Mucosa of rectum (tissue), 2 donors: ENCODE data around the gene ANKRD42.
A peak's percentile ranks its signal among the peaks of the same experiment; 100 is the strongest.

ENCODE experiments used
- H3K27ac ChIP-seq, 2 donors: one replicate each; pipeline ENCODE4 v1.7.0; 2013; ENCODE audit warnings: inconsistent platforms in 2 of 2, low read depth in 2 of 2, low read length in 2 of 2
- H3K27me3 ChIP-seq, 2 donors: one replicate each; pipeline ENCODE4 v1.7.0; 2013; ENCODE audit warnings: low read length in 2 of 2; ENCODE audit not compliant: control insufficient read depth in 2 of 2, insufficient read depth in 2 of 2
- H3K36me3 ChIP-seq, 2 donors: one replicate each; pipeline ENCODE4 v1.7.0; 2013; ENCODE audit warnings: low read length in 2 of 2; ENCODE audit not compliant: control insufficient read depth in 2 of 2, insufficient read depth in 2 of 2
- H3K4me1 ChIP-seq, 2 donors: one replicate each; pipeline ENCODE4 v1.7.0; 2013; ENCODE audit warnings: low read length in 2 of 2, mild to moderate bottlenecking in 1 of 2; ENCODE audit not compliant: control insufficient read depth in 2 of 2, insufficient read depth in 2 of 2
- H3K4me3 ChIP-seq, 2 donors: one replicate each; pipeline ENCODE4 v1.7.0; 2013; ENCODE audit warnings: low read length in 2 of 2
- H3K9ac ChIP-seq, 2 donors: one replicate each; pipeline ENCODE4 v1.7.0; 2013; ENCODE audit warnings: low read length in 2 of 2, low read depth in 1 of 2, mild to moderate bottlenecking in 1 of 2
- H3K9me3 ChIP-seq, 2 donors: one replicate each; pipeline ENCODE4 v1.7.0; 2013; ENCODE audit warnings: low read length in 2 of 2; ENCODE audit not compliant: control insufficient read depth in 2 of 2
- donor health status: healthy.
- donor health status: Normal muscosa, but diverticular disease.

ANKRD42 gene

GRCh38 chr11:83193315-83194280, at the start of gene ANKRD42:
TSS of gene ANKRD42 (plus strand) at chr11:83193712. CDS start at chr11:83194671, 959 bp downstream.
- Histone ChIP-seq H3K4me1 (peaks cover 17 to 21% of the 10 kb centered on the region in 2 donors), H3K27me3 (no peaks in the 10 kb centered on the region), H3K27ac (peak within 1 kb of the TSS; percentile 91 to 95), H3K36me3 (peaks cover 10 to 17% of the 10 kb centered on the region in 2 donors), H3K4me3 (peak within 1 kb of the TSS; percentile 88 to 99), H3K9ac (peak within 1 kb of the TSS; percentile 90 to 91), H3K9me3 (no peaks in the 10 kb centered on the region)

- H3K36me3 ChIP-seq: no peaks in the 10 kb centered on the region
- H3K27ac ChIP-seq: no peak overlapping the region
- no peak overlapping the region for H3K4me3 ChIP-seq
- no peaks in the 10 kb centered on the region for H3K9me3 ChIP-seq
- no peaks in the 10 kb centered on the region for H3K27me3 ChIP-seq
- H3K4me1 ChIP-seq: no peaks in the 10 kb centered on the region
- no peak overlapping the region for H3K9ac ChIP-seq
These were observed 45.6 kb upstream of the ANKRD42 start for GRCh38 chr11:83147895-83148294.

GRCh38 chr11:83150450-83150849, 43.1 kb upstream of the ANKRD42 start:
- Histone ChIP-seq H3K4me1 (peaks cover 0 to 4% of the 10 kb centered on the region in 2 donors), H3K27me3 (no peaks in the 10 kb centered on the region), H3K9me3 (no peaks in the 10 kb centered on the region), H3K4me3 (no peak overlapping the region), H3K9ac (no peak overlapping the region), H3K27ac (no peak overlapping the region), H3K36me3 (no peaks in the 10 kb centered on the region)

- no peak overlapping the region for H3K4me3 ChIP-seq
- no peak overlapping the region for H3K9ac ChIP-seq
- H3K27me3 ChIP-seq: no peaks in the 10 kb centered on the region
- H3K9me3 ChIP-seq: no peaks in the 10 kb centered on the region
- no peak overlapping the region for H3K27ac ChIP-seq
- peaks cover 0 to 6% of the 10 kb centered on the region in 2 donors for H3K4me1 ChIP-seq
- no peaks in the 10 kb centered on the region for H3K36me3 ChIP-seq
These were observed 42.1 kb upstream of the ANKRD42 start for GRCh38 chr11:83151274-83151977.

- no peak overlapping the region for H3K4me3 ChIP-seq
- peaks cover 0 to 6% of the 10 kb centered on the region in 2 donors for H3K4me1 ChIP-seq
- no peak overlapping the region for H3K9ac ChIP-seq
- H3K27ac ChIP-seq: no peak overlapping the region
- no peaks in the 10 kb centered on the region for H3K9me3 ChIP-seq
- H3K27me3 ChIP-seq: no peaks in the 10 kb centered on the region
- H3K36me3 ChIP-seq: no peaks in the 10 kb centered on the region
These were observed 41.2 kb upstream of the ANKRD42 start for GRCh38 chr11:83152264-83152663.

GRCh38 chr11:83153764-83154163, 39.7 kb upstream of the ANKRD42 start:
- no peak overlapping the region for H3K9ac ChIP-seq
- peaks cover 0 to 6% of the 10 kb centered on the region in 2 donors for H3K4me1 ChIP-seq
- no peak overlapping the region for H3K4me3 ChIP-seq
- no peaks in the 10 kb centered on the region for H3K36me3 ChIP-seq
- no peaks in the 10 kb centered on the region for H3K9me3 ChIP-seq
- no peak overlapping the region for H3K27ac ChIP-seq
- H3K27me3 ChIP-seq: no peaks in the 10 kb centered on the region

GRCh38 chr11:83156144-83156995, 37.1 kb upstream of the ANKRD42 start:
- no peaks in the 10 kb centered on the region for H3K27me3 ChIP-seq
- H3K4me1 ChIP-seq: peaks cover 16 to 24% of the 10 kb centered on the region in 2 donors
- H3K9ac ChIP-seq: peak overlapping the region; percentile 91 to 100

GRCh38 chr11:83156996-83157593, 36.4 kb upstream of the ANKRD42 start, which contains the start of gene PCF11:
TSS of gene PCF11 (plus strand) at chr11:83157131. CDS start at chr11:83157440, 309 bp downstream.
- H3K4me3 ChIP-seq: peak within 1 kb of the TSS; percentile 97 to 99
- peak within 1 kb of the TSS; percentile 99 to 100 for H3K27ac ChIP-seq
- no peaks in the 10 kb centered on the region for H3K27me3 ChIP-seq
- H3K36me3 ChIP-seq: peaks cover 0 to 9% of the 10 kb centered on the region in 2 donors
- no peaks in the 10 kb centered on the region for H3K9me3 ChIP-seq
- peak within 1 kb of the TSS; percentile 99 to 100 for H3K9ac ChIP-seq
- H3K4me1 ChIP-seq: peaks cover 20 to 27% of the 10 kb centered on the region in 2 donors

More at GRCh38 chr11:83156144-83156995, 37.1 kb upstream of the ANKRD42 start:
- peaks cover 0 to 9% of the 10 kb centered on the region in 2 donors for H3K36me3 ChIP-seq
- peak overlapping the region; percentile 73 to 95 for H3K4me3 ChIP-seq
- H3K27ac ChIP-seq: peak overlapping the region; percentile 94 to 98
- H3K9me3 ChIP-seq: no peaks in the 10 kb centered on the region
